HG02884 (cell line): ENCODE data around the gene BRMS1.

Experiments used
- ATAC-seq: cut with Tn5 transposase; IDR thresholded peaks from one replicate; pipeline ENCODE4 v1.9.1; 2021; ENCODE audit warnings: mild to moderate bottlenecking, moderate library complexity; ENCODE audit not compliant: unreplicated experiment

BRMS1 gene

DNA sequence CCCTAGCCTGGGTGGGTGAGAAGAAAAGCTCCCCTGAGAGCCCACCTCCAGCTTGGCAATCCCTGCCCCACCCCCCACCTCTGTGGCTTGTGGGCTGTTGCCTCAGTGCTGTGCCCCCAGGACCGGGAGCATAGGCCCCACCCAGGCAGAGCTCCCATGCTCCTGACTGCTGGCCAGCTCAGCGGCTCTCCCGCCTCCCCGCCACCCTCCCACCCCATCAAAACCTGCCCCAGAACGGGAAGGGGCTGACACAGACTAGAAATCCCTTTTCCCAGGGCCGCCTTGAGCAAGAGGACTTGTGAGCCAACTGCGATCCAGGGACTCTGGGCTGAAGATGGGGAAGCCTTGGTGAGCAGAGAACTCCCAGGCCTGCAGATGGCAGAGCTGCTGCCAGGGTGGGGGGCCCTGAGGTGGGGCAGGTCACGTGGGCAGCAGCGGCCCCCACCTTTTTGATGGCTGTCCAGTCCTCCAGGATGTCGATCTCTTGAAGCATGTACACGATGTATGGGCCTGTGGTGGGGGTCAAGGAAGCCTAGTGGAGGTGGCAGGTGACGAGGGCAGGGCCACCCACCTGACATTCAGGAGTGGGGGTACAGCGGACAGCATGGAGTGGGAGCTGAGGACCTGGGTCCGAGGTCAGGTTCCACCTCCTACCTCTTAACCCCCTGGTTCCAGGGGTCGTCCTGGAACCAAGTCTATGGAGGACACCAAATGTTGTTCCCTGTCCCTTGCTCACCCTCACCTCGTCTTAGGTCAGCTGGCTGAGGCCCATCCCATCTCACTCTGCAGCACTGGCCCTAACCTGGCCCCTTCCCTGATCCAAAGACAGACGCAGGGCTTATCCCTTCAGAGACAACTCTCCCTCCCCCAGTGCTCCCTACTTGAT, 6.4 kb downstream of the BRMS1 start:
- no peak for ATAC-seq

DNA sequence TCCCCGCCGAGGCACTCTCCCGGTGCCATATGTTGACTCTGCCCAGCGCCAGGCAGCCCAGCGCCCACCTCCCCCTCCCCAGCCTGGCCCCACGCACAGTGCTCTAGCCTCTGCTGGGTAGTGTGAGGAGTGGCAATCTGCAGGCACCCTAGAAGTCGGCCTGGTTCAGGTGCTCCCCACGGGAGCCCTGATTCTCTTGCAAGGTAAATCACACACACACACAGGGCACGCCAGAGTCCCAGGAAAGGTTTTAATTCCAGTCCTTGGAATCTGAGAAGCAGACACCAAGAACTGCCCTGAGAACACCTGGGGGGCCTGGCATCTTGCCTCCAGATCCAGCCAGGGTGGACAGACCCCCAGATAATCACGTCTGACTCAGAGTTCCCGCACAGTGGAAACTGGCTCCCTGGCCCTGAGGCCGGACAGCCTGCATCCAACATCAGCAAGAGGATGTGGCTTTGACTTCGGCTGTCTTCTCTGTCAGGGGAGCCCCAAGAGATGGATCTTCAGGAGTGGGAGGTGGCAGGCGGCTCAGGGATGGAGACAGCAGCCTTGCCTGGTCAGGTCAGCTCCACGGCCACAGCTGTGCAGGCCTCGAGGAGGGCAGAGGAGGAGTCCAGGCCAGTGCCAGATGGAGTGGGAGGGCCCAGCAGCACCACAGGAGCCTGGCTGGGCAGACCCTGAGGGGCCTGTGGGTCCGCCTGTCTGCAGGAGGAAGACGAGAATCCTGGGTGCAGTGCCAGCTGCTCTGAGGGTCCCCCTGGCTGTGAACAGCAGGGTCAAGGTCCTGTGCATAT, 7.6 kb downstream of the BRMS1 start:
- ATAC-seq: no peak

DNA sequence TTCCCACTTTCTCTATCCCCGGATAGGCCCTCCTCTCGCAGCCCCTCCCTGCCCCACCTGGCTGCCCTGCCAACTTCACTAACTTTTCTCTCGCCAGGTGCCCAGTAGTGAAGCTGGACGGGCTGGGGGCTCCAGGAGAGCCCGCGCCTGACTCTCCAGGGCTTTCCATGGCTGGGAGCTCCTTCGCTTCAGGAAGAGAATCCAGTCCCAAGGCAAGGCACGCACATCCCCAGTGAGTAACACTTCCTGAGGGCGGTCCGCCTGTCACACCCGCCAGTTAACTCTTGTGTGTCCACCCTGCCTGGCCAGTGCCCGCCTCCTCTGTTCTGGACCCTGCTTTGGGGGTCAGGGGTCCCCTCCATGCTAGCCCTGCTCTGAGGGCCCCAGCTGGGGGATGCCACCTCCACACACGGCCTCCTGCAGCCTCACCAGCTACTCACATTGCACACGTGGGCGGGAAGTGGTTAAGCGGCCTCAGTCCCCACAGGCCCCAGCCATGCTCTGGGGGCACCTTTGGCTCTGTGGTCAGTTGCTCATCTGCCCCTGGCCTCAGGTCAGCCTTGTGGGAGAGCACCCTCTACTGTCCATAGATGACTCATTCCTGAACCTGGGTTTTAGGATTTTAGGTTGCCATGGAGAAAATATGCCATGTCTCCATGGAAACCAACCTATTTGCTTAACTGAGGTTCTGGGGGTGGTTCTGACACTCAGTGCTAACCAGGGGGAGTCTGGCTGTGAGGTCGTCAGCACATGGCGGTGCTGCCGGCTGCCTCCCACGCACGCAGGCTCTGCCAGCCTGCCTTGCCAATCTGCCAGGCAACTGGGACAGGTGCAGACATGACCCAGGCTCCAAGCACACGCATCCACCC, 8.4 kb downstream of the BRMS1 start, which contains the start of gene RIN1:
TSS of gene RIN1 (minus strand) at position 201 of the 869 bp plus-strand sequence. CDS start at position 169, 32 bp downstream.
- ATAC-seq: no peak

DNA sequence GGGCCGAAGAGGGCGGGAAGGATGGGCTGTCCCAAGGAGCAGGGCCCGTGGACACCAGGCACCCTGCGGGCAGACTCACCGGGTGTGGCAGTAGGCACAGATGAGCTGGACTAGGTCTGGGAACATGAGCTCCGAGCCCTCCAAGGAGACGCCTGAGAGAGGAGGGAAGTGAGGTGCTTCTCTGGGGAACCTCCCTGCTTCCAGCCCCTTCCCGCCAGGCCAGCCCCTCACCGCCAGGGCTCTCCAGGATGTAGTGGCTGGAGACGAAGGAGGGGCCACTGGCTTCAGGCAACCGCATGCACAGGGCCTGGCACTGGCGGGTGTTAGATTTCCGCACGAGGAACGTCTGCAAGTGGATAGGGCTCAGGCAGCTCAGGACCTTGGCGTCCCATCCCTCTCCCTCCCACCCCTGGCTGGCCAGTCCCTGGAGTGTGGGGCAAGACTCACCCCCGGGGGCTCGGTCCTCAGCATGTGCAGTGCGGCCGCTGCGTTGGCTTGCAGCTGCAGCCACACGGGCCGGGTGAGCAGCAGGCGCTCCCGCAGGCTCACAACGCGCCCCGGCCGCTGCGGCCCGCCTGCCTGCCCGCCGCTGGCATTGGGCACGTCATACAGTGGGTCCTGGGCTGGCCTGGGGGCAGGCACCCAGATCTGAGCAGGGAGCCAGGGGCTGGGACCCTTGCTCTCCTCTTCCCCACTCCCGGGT, 9.2 kb downstream of the BRMS1 start:
- no peak for ATAC-seq

DNA sequence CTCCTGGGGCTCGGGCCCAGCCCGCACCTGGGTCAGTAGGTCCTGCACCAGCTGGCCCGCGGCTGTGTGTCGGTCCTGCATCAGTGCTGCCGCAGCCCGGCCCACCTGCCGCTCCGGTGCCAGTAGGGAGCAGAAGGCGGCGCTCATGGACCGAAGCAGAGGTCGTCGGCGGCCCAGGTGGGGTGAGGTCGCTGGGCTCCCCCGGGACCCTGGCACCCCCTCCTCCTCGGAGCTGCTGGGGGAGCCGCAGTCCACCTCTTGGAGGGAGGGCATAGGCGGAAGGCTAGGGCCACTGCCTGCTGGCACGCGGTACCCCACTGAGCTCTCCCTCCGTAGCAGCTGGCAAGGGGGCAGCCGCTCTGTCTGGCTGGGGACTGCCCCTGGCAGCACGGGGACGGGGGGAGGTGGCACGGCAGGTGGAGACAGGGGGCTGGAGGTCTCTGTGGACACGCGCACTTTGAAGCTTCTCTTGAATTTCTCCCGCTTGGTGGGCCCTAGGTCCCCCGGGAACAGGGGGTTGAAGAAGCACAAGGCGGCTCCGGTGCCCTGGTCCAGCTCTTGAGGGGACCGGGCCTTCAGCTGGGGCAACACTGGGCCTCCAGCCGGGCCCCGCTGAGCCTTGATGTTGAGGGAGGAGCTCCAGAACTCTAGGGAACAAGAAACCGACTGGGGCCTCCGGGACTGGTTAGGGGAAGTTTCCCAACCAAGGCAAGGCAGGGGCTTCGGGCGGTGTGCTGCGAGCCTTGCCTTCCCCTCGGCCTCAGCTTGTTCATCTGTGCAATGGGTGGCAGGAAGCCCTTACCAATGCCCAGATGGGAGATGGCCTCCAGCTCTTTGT, 10.1 kb downstream of the BRMS1 start:
- no peak for ATAC-seq

DNA sequence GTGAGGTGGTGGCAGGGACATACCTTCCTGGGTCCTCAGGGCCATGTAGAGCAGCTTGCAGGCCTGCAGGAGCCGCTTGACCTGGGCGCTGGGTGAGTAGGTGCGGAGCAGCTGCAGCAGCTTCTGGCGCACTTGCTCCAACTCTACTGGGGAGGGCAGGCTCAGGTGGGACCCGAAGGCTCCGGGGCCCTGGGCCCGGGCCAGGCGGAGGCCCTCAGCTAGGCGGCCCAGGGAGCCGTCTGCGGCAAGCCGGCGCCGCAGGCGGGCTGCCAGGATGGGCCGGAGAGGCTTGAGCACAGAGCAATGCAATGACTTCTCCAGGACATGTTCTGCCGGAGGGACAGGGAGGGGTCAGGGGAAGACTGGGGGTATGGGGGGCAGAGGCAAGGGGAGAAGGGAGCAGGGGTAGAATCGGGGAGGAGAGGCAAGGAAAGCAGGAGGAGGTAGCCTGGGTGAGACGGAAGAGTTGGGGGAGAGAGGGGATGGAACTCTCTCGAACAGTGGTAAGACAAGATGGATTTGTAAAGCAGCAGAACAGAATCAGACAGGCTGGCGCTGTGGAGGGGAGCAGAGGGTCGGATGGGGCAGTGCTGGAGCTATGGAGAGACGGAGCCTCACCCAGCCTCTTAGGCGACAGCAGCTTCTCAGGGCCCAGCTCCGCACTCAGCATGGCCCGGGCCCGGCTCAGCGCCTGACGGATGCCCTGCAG, 10.9 kb downstream of the BRMS1 start:
- ATAC-seq: no peak

DNA sequence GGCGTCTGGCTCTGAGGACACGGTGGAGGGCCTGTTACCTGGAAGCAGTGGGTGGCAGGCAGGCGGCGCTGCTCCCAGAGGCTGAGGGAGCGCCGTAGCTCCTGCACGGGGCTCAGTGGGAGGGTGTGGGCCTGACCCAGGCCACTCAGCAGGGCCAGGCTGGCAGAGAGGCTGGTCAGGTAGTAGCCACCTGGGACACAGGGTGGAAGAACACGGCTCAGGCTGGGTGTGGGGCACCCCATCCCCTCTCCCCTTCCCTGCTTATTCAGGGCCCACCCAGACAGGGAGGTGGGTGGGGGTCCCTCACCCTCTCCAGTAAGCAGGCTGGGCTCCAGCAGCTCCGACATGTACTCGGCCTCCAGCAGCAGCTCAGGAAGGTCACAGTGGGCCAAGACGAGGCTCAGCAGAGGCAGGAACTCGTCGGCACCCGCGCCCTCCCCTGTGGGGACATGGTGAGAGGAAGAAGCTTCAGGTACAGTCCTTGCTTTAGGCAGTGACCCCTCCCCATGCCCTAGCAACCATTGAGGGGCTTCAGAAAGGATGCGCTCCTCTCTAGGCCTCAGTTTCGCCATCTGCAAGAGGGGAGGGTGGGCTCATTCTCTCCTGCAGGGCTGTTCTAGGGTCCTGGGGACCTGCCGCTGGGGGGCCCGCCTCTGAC, 11.6 kb downstream of the BRMS1 start:
- ATAC-seq: no peak

DNA sequence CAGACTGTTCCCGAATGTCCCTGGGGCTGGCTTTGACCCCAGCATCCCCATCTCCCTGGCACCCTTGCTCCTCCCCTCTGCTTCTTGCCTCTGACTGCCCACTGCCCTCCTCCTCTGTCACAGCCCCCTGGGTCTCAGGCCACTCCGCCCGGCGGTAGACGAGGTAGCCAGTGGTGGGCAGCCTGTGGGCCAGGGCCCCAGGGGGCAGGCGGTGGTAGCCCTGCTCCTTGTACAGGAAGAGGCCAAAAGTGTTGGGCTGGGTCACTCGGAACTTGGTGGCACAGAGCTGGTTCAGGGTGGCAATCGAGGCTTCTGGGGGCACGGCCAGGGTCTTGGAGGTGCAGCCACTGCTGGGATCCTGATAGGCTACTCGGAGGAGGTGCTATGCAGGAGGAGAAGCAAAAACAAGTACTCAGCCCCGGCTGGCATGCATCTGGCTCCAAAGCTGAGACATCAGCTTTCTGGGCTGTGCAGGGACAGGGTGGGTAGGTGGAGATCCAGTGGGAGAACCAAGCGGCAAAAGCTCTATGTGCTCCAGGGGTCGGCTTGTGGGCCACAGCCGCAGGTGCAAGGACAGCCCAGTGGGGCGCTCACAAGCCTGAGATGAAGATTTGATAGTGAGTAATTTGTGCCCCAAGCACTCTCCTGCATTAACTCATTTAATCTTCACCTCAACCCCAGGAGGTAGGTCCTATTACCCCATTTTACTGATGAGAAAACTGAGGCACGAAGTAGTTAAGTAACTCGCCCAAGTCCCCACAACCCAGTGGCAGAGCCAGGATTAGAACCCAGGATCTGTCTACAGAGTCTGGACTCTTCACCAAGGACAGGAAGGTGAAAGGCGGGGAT, 12.3 kb downstream of the BRMS1 start:
- ATAC-seq: no peak

DNA sequence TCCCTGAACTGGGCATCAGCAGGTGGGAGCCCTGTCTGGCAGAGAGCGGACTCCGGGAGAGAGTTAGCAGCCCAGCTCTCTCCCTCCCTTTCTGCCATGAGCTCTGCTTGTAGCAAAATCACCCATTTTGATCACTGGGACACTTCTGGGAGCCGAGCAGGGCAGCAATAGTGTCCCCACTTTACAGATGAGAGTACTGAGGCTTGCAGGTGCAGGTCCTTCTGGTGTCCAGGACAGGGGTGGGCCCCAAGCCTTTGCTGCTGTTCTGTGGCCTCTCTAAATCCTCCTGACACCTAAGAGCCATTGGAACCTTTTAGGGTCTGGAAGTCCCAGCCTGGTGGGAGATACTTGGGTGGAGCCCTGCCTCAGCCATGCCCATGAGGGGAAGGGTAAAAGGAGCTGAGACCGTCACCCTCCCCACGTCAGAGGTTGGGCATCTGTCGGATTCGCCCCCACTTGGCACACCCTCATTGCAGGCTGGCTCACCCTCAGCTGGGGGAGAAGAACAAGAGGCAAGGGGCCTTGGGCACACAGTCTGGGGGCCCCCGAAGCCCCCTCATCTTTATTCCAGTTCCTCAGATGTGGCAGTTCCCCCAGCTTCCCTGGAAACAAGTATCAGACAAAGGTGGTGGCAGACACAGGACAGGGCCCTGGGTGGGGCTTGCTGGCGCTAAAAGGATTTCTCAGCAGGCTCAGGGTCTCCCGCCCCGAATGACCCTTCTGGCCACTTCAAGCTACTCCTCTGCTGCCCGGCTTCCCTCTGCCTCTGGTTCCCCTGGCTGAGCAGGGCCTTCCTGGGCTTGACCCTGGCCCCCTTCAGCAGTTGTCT, 13.1 kb downstream of the BRMS1 start:
- no peak for ATAC-seq

DNA sequence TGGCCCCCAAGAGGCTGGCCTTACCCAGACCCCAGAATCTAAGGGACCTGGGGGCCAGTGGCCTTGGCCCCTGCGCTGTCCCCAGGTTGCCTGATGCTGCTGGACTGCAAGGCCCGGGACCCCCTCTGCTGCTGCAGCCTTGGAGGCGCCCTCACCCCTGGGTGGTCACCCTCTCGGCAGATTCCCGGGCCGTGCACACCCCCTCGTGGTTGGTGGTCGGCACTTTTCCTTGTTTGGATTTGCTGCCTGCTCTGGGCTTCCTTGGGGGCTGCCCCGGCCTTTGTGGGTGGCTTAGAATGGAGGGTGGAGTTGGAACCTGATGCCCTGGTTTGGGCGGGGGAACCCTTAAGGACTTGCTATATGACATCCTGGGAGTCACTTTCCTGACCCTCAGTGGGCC, 14.0 kb downstream of the BRMS1 start:
- no peak for ATAC-seq

DNA sequence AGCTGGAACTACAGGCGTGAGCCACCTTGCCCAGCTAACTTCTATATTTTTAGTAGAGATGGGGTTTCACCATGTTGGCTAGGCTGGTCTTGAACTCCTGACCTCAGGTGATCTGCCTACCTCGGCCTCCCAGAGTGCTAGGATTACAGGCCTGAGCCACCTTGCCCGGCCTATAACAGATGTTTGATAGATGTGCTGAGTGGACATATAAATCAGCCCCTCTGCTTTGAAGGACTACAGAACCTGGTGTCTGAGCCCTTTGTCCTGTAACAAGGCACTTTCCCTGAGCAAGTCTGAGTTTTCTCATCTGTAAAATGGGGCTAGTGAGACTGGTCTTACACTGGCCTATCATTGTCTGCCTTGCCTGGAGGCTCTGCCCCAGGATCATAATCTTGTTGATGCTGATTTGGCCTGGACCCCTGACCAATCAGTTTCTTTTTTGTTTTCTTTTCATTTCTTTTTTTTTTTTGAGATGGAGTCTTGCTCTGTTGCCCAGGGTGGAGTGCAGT, 15.7 kb downstream of the BRMS1 start:
- no peak for ATAC-seq

DNA sequence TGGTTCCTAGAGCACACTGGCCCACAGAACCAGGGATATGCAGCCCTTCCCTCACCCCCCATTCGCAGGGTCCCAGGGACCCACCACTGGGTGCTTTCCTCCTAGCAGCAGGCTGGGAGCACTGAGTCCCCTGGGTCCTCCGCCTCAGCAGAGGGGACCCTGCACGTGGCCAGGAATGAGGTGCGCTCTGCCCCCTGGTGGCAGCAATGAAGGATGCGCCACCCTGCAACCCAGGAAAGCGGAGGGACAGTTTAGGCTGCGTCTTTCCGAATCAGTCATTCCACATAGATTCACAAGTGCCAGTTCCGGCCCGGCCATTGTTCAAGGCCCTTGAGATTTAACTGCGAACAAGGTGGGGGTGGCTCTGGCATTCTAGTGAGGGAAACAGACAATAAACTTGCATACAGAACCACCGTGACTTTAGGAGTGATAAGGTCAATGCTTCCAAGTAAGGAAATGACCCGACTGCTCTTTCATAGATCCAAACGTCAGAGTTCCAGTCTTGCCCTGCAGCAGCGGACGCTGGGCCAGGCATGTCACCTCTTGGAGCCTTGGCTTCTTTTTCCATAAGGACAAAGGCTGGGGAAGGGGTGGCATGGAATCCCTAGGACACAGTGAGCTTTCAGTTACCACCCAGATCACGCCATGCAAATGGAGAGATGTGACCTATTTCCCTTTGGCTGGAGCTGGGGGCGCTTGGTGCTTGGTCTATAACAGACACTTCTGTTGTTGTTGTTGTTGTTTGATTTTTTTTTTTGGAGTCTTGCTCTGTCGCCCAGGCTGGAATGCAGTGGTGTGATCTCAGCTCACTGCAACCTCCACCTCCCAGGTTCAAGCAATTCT, 16.4 kb downstream of the BRMS1 start:
- no peak for ATAC-seq

DNA sequence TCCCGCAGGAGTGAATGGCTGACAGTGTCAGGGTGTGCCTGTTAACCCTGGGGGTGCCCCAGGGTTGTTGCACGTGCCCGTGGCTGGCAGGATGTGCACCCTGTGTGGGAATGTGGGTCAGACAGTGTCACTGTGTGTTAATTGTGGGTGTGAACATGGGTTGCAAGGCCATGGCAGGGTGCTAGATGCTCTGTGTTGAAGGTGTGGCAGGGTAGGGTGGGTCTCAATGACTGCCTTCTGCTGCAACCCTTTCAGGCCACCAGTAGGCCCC, 16.9 kb downstream of the BRMS1 start:
- no peak for ATAC-seq

DNA sequence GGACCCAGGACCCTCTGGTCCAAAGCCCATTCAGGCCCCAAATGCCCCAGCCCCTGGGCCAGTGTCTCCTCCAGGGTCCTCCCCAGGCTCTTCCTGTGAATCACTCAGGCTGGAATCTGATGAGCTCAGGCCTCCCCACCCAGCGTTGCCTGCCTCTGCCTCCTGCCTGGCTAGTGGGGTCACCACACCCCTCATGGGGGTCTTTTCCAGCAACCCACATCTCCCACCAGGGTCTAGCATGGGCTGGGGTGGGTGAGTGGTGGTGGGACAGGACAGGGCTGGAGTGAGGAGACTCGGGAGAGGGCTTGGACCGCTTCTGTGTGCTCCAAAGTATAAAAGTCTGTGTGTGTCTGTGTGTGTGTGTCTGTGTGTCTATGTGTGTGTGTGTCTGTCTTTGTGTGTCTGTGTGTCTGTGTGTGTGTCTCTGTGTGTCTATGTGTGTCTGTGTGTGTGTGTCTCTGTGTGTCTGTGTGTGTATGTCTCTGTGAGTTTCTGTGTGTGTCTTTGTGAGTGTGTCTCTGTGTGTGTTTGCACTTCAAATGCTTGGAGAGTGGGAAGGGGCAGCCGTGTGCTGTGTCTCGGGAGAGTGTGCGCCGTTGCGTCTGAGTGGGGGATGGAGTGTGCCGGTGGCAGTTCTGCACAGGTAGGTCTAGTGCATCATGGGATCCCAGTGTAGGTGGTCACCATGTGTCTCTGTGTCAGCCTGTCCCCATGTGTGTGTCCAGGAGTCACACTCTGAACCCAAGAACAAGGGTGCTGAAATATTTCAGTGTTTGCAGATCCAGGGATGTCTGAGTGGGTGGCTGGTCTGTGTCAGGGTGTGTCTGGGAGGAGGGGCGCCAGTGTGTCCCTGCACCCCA, 17.5 kb downstream of the BRMS1 start:
- no peak for ATAC-seq
